Fibroblast of pulmonary artery (primary cell): Measurements from ENCODE around the gene PARD3.
A peak's percentile ranks its signal among the peaks of the same experiment; 100 is the strongest.

Experiments used
- DNase-seq: peaks from one replicate; pipeline ENCODE4 v3.0.0-alpha.2; 2010; ENCODE audit warnings: low read depth
- H3K4me3 ChIP-seq: replicated peaks from 2 replicates; pipeline ENCODE4 v1.5.1; 2011; ENCODE audit warnings: low read depth, mild to moderate bottlenecking, control low read depth, low read length, moderate library complexity
- CTCF ChIP-seq: IDR thresholded peaks from 2 replicates; pipeline ENCODE4 v1.5.1; 2011; ENCODE audit warnings: mild to moderate bottlenecking, control low read depth, low read length, inconsistent platforms; ENCODE audit errors: missing control alignments

PARD3 gene

DNA sequence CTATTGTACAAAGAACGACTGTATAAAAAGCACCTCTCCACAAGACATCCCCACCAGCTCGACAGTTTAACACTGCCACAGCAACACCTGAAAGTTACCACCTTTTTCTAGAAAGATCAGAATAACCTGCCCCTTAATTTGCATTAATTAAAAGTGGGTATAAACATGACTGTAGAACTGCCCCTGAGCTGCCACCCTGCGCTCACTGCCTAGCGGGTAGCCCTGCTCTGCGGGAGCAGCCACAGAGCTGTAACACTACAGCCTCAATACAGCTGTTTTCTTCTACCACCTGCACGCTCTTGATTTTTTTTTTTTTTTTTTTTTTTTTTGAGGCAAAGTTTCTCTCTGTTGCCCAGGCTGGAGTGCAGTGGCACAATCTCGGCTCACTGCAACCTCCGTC, 140.9 kb downstream of the PARD3 start:
- DNase-seq, result no peak
- no peak for TF ChIP-seq CTCF
- H3K4me3 ChIP-seq, result no peak overlapping the region

- DNase-seq, result no peak
- TF ChIP-seq CTCF, result no peak
Measured at GRCh38 chr10:34670081-34670480, 145.0 kb downstream of the PARD3 start.

GRCh38 chr10:34669079-34669478, 146.0 kb downstream of the PARD3 start:
- TF ChIP-seq CTCF, result no peak

More at GRCh38 chr10:34670081-34670480, 145.0 kb downstream of the PARD3 start:
- H3K4me3 ChIP-seq, result no peak overlapping the region

GRCh38 chr10:34667177-34667576, 147.9 kb downstream of the PARD3 start:
- TF ChIP-seq CTCF, result no peak
- H3K4me3 ChIP-seq, result no peak overlapping the region
- no peak for DNase-seq

More at GRCh38 chr10:34669079-34669478, 146.0 kb downstream of the PARD3 start:
- no peak overlapping the region for H3K4me3 ChIP-seq
- no peak for DNase-seq

- TF ChIP-seq CTCF, result peak; percentile 73
- DNase-seq, result peak; percentile 97
- H3K4me3 ChIP-seq, result no peak overlapping the region
Measured at GRCh38 chr10:34666008-34666704, 148.9 kb downstream of the PARD3 start.

- no peak overlapping the region for H3K4me3 ChIP-seq
- no peak for DNase-seq
- no peak for TF ChIP-seq CTCF
Measured at GRCh38 chr10:34664706-34665105, 150.4 kb downstream of the PARD3 start.

GRCh38 chr10:34661580-34661979, 153.5 kb downstream of the PARD3 start:
- no peak for TF ChIP-seq CTCF
- no peak overlapping the region for H3K4me3 ChIP-seq
- DNase-seq, result no peak
